Body of pancreas (tissue), 4 donors: Measurements from ENCODE around the gene FAM186B.

ENCODE experiments used
- POLR2A ChIP-seq, 3 donors: fragments of 450-650 bp; IDR thresholded peaks; one replicate each; pipeline ENCODE4 v1.6.1; 2016; ENCODE audit warnings: antibody characterized with exemption in 3 of 3, mild to moderate bottlenecking in 2 of 3
- TF ChIP-seq, protein P1 (sequence below), 7 experiments: fragments of 450-650 bp in 4 of 7; fragments of 200-600 bp in 3 of 7; sonication (generic) in 3 of 7; IDR thresholded peaks; one replicate each; pipeline ENCODE4 v1.5.1; 2016 to 2019; ENCODE audit warnings: antibody characterized with exemption in 7 of 7

DNA sequence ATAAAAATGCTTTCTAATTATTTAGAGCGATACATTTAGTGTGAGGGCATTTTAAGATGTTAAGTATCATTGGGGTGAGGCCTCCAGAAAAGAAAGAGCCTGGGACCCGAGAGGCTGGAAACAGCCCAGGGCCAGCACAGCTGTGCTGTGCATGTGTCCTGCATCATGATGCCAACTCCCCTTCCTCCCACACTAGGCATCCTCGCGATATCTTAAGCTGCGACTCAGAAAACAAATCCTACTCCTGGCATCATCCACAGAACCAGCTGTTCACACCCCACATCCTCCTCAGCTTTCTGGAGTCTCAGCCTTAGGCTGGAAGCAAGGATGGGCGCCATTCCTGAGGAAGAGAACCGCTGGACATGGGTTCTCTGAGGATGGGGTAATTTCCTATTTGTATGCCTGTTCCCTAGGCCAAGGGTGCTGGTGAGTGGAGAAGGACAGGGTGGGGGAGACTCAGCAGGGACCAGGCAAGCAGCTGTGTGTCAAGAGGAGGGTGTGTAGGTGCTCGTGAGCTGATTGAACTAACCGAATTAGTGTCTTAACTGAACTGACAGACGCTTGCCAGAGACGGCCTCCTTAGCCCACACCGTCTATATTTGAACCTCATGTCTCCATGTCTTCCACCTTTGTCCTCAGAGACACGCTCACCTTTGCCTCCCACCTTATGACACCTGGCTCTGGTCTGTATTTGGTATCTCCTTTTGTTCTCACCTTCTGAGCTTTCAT is 21.9 kb downstream of the FAM186B start:
- TF ChIP-seq, protein P1, sequence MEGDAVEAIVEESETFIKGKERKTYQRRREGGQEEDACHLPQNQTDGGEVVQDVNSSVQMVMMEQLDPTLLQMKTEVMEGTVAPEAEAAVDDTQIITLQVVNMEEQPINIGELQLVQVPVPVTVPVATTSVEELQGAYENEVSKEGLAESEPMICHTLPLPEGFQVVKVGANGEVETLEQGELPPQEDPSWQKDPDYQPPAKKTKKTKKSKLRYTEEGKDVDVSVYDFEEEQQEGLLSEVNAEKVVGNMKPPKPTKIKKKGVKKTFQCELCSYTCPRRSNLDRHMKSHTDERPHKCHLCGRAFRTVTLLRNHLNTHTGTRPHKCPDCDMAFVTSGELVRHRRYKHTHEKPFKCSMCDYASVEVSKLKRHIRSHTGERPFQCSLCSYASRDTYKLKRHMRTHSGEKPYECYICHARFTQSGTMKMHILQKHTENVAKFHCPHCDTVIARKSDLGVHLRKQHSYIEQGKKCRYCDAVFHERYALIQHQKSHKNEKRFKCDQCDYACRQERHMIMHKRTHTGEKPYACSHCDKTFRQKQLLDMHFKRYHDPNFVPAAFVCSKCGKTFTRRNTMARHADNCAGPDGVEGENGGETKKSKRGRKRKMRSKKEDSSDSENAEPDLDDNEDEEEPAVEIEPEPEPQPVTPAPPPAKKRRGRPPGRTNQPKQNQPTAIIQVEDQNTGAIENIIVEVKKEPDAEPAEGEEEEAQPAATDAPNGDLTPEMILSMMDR (IDR thresholded peaks at IDR 0.05) = no peak
- no peak for TF ChIP-seq POLR2A (IDR thresholded peaks at IDR 0.05)
